ENCODE data around the gene SCYL3.
"Not testable (repeated sequence)": the region's sequence is repeated elsewhere in the genome, so short reads cannot be mapped to it uniquely, and the experiment has no call there.

GRCh38 chr1:169811418-169812035 is 82.2 kb downstream of the SCYL3 start:
- not testable (repeated sequence) for TF ChIP-seq CTCF (IDR thresholded peaks at IDR 0.05; ENCODE audit: low read length); EZH2 (optimal IDR thresholded peaks at IDR 0.05; ENCODE audit: low read depth, low read length); EZH2phosphoT487 (IDR thresholded peaks at IDR 0.05; ENCODE audit: low read length)
